SHP77 treated with DMSO at 0.1 percent for 48 hours (cell line): ENCODE data around the gene TBL1X.
"Not testable (repeated sequence)": the region's sequence is repeated elsewhere in the genome, so short reads cannot be mapped to it uniquely, and the experiment has no call there.

Experiments
- DNase-seq: peaks from one replicate; lab custom pipeline; 2025; lab: John Stamatoyannopoulos, UW

TBL1X gene

GRCh38 chrX:9464435-9465371 is at the start of gene TBL1X:
Gene TBL1X, plus strand, starts transcription at chrX:9465058. Its CDS starts 188,529 bp downstream, at chrX:9653587.
- no peak for DNase-seq

GRCh38 chrX:9416562-9417348 is 48.1 kb upstream of the TBL1X start:
- DNase-seq = no peak

GRCh38 chrX:9418262-9418661 is 46.6 kb upstream of the TBL1X start:
- no peak for DNase-seq

- no peak for DNase-seq
Observed at GRCh38 chrX:9420275-9421265, 44.3 kb upstream of the TBL1X start.

GRCh38 chrX:9429767-9430166 is 35.1 kb upstream of the TBL1X start:
- no peak for DNase-seq

GRCh38 chrX:9430346-9430921 is 34.4 kb upstream of the TBL1X start:
- DNase-seq = no peak

GRCh38 chrX:9431281-9431680 is 33.6 kb upstream of the TBL1X start:
- DNase-seq = no peak

- no peak for DNase-seq
Observed at GRCh38 chrX:9433596-9433995, 31.3 kb upstream of the TBL1X start.

- no peak for DNase-seq
Observed at GRCh38 chrX:9434051-9434550, 30.8 kb upstream of the TBL1X start.

- DNase-seq = not testable (repeated sequence)
Observed at GRCh38 chrX:9435086-9435485, 29.8 kb upstream of the TBL1X start.

GRCh38 chrX:9436812-9437211 is 28.0 kb upstream of the TBL1X start:
- no peak for DNase-seq

- no peak for DNase-seq
Observed at GRCh38 chrX:9438933-9439494, 25.8 kb upstream of the TBL1X start.

GRCh38 chrX:9440116-9440844 is 24.6 kb upstream of the TBL1X start:
- DNase-seq = no peak

GRCh38 chrX:9442056-9442455 is 22.8 kb upstream of the TBL1X start:
- DNase-seq = no peak

GRCh38 chrX:9443327-9443726 is 21.5 kb upstream of the TBL1X start:
- DNase-seq = no peak

GRCh38 chrX:9447906-9448305 is 17.0 kb upstream of the TBL1X start:
- DNase-seq = no peak

GRCh38 chrX:9456250-9457074 is 8.4 kb upstream of the TBL1X start:
- DNase-seq = no peak

- not testable (repeated sequence) for DNase-seq
Observed at GRCh38 chrX:9458034-9458433, 6.8 kb upstream of the TBL1X start.

- DNase-seq = no peak
Observed at GRCh38 chrX:9458516-9459078, 6.3 kb upstream of the TBL1X start.
